ENCODE measurements around the gene PPP1R3E. TPM values are rescaled to one million over a fixed set of nuclear protein-coding genes. Genes with fewer than 3 reads are reported as not detected.
A peak's percentile ranks its signal among the peaks of the same experiment; 100 is the strongest.
"Not testable (repeated sequence)": the region's sequence is repeated elsewhere in the genome, so short reads cannot be mapped to it uniquely, and the experiment has no call there.

Gene PPP1R3E
- total RNA-seq, 4 donors from 2014 or later: 16.5 to 39.2 (median 21.4) TPM

- no peak overlapping the region for H3K4me3 ChIP-seq
- no peak for TF ChIP-seq CTCF (IDR thresholded peaks at IDR 0.05)
- TF ChIP-seq POLR2A (IDR thresholded peaks at IDR 0.05): no peak
- no peaks in the 10 kb centered on the region for H3K4me1 ChIP-seq
- no peaks in the 10 kb centered on the region for H3K27me3 ChIP-seq
- H3K27ac ChIP-seq: no peak overlapping the region
- no peak for DNase-seq
- no peaks in the 10 kb centered on the region for H3K9me3 ChIP-seq
- H3K36me3 ChIP-seq: no peaks in the 10 kb centered on the region
These were observed 33.0 kb upstream of the PPP1R3E start for GRCh38 chr14:23335623-23336022.

- Histone ChIP-seq H3K9me3 (no peaks in the 10 kb centered on the region), H3K4me1 (peaks cover 0 to 5% (median 2%) of the 10 kb centered on the region in 4 donors), H3K27ac (no peak overlapping the region), H3K27me3 (no peaks in the 10 kb centered on the region), H3K36me3 (peaks cover 0 to 23% (median 0%) of the 10 kb centered on the region in 3 donors), H3K4me3 (no peak overlapping the region)
- peak; percentile 82 to 92 (median 88) for TF ChIP-seq CTCF (IDR thresholded peaks at IDR 0.05)
- no peak for TF ChIP-seq POLR2A (IDR thresholded peaks at IDR 0.05)
- peak in 2 of 3 donors; percentile 60 to 90 for DNase-seq
These were observed 25.5 kb upstream of the PPP1R3E start for GRCh38 chr14:23327947-23328744.

GRCh38 chr14:23326491-23327332 lies 24.1 kb upstream of the PPP1R3E start:
- H3K4me3 ChIP-seq: no peak overlapping the region
- no peaks in the 10 kb centered on the region for H3K27me3 ChIP-seq
- peaks cover 0 to 14% (median 9%) of the 10 kb centered on the region in 4 donors for H3K4me1 ChIP-seq
- TF ChIP-seq POLR2A (IDR thresholded peaks at IDR 0.05): no peak
- TF ChIP-seq CTCF (IDR thresholded peaks at IDR 0.05): no peak
- H3K9me3 ChIP-seq: no peaks in the 10 kb centered on the region
- no peak for DNase-seq
- H3K36me3 ChIP-seq: peaks cover 0 to 27% (median 0%) of the 10 kb centered on the region in 3 donors
- no peak overlapping the region for H3K27ac ChIP-seq

- Histone ChIP-seq H3K36me3 (peaks cover 0 to 27% (median 0%) of the 10 kb centered on the region in 3 donors), H3K4me1 (peaks cover 0 to 14% (median 9%) of the 10 kb centered on the region in 4 donors)
- DNase-seq, H3K27ac ChIP-seq, H3K9me3 ChIP-seq, H3K4me3 ChIP-seq, H3K27me3 ChIP-seq: not testable (repeated sequence)
These were observed 23.1 kb upstream of the PPP1R3E start for GRCh38 chr14:23325746-23326145.

- no peak for TF ChIP-seq POLR2A (IDR thresholded peaks at IDR 0.05)
- TF ChIP-seq CTCF (IDR thresholded peaks at IDR 0.05): no peak
These were observed 22.3 kb upstream of the PPP1R3E start for GRCh38 chr14:23324993-23325392.

GRCh38 chr14:23324455-23324846 lies 21.8 kb upstream of the PPP1R3E start:
- H3K27me3 ChIP-seq: no peaks in the 10 kb centered on the region
- no peak for DNase-seq
- H3K27ac ChIP-seq: no peak overlapping the region
- no peaks in the 10 kb centered on the region for H3K9me3 ChIP-seq
- H3K4me1 ChIP-seq: peaks cover 0 to 20% (median 11%) of the 10 kb centered on the region in 4 donors
- peaks cover 0 to 27% (median 0%) of the 10 kb centered on the region in 3 donors for H3K36me3 ChIP-seq
- H3K4me3 ChIP-seq: no peak overlapping the region
- no peak for TF ChIP-seq POLR2A (IDR thresholded peaks at IDR 0.05)
- no peak for TF ChIP-seq CTCF (IDR thresholded peaks at IDR 0.05)

More at GRCh38 chr14:23324993-23325392, 22.3 kb upstream of the PPP1R3E start:
- peaks cover 0 to 20% (median 11%) of the 10 kb centered on the region in 4 donors for H3K4me1 ChIP-seq
- no peak for DNase-seq
- no peak overlapping the region for H3K4me3 ChIP-seq
- no peaks in the 10 kb centered on the region for H3K9me3 ChIP-seq
- peaks cover 0 to 27% (median 0%) of the 10 kb centered on the region in 3 donors for H3K36me3 ChIP-seq
- H3K27me3 ChIP-seq: no peaks in the 10 kb centered on the region
- no peak overlapping the region for H3K27ac ChIP-seq

Measured in Peyer's patch (tissue), 4 donors.